ENCODE results near the gene CIAO1.
"Not testable (repeated sequence)": the region's sequence is repeated elsewhere in the genome, so short reads cannot be mapped to it uniquely, and the experiment has no call there.

Gene CIAO1

DNA sequence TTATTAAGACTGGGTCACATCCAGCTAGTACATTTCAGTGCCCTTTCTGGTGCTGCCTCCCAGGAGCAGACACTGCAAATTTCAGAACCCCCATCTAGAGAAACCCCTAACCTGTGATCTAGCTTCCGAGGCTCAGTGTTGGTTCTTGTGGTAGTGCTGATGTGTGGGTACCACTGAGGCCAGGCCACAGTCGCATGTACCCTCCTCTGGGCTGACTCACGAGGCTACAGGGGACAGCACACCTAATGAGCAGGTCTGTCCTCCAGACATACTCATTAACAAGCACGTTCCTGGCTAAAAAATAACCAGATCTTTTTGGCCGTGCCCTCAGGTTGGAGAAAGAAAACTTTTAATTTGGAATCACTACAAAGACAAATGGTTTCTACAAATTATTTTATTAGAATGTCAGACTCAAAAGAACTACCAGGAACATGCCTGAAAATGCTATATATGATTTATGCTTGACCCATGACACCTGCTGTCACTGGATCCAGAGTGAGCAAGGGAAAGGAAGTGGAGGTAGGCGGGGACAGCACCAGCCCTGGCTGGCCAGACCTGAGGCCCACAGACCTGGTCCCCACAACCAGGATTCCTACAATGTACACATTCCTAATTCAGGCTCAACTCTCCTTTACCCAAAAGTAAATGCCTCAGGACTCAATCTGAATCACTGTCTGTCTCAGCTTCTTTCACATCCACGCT is 8.5 kb downstream of the CIAO1 start:
- DNase-seq (ENCODE audit: extremely low read depth in 1 of 2, low read depth in 1 of 2), result no peak

DNA sequence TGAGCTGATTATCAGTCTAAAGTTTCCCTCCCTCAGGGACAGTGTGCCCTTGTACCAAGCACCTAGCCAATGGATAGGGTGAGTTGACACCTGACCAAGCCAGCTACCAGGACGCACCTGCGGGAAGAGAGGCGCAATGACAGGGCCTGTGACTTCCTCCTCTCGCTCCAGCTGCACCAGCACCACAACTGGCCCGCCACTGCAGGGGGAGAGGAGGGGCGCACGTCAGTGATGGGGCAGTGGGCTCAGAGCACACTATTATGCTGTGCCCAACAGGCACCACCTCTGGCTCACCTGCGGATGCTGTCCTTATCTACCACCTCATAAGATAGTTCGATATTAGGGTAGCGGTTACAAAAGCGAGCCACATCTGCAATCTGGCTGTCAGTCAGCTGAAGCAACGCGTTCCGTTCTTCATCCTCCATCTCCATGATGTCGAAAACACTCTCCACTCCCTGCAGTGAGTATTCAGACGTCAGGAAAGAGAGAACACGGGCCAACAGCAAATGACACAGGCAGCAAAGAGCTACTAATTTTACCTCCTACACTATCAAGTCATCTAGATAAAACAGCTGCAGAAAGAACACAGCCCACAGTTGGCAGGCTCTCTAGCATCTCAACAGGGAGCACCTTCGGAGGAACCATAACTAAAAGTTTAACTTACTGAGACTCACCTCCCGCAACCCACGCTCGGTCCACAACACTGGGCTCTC is 10.9 kb downstream of the CIAO1 start:
- DNase-seq (ENCODE audit: extremely low read depth in 1 of 2, low read depth in 1 of 2), result no peak

DNA sequence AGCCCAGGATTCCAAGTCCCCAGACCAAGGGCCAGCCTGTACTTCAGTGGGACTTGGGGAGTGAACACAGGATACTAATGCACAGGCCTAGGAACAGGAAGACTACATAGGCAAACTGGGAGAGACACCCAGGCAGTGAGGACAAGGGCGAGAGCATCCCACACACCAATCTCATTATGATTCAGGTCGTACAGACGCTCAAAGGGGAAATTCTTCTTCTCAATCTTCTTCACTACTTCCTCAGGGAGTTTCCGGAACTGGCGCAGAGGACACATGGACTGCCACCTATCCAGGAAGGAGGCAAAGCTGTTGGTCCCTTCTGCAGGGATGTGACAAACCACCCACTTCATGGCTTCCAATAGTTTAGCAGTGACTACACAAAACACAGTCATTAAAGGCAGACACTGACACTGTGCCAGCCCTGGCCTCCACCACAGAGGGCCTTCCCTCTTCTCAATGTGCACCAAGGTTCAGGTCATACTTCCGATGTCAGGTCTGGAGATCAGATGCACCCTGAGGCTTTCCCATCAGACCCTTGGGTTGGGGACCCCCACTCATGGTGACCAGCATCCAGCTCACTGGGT is 21.3 kb downstream of the CIAO1 start:
- no peak for DNase-seq (ENCODE audit: extremely low read depth in 1 of 2, low read depth in 1 of 2)

DNA sequence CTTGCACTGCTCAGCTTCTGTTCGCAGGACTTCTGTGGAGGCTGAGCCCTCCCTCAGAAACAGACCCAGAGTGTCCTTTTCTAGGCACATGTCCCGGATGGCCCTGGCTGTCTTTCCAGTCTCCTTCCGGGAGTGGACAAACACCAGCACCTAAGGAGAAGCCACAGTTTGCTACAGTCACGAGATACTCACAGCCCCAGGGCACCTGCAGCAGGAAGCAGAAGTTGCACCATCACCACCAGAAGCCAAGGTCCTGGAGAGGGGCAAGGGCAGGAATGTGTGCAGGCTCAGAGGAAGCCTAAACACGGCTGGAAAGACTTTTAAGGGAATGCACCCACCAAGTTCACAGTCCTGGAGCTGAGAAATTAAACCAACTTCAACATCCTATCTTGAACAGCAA is 25.7 kb downstream of the CIAO1 start:
- DNase-seq (ENCODE audit: extremely low read depth in 1 of 2, low read depth in 1 of 2), result no peak

DNA sequence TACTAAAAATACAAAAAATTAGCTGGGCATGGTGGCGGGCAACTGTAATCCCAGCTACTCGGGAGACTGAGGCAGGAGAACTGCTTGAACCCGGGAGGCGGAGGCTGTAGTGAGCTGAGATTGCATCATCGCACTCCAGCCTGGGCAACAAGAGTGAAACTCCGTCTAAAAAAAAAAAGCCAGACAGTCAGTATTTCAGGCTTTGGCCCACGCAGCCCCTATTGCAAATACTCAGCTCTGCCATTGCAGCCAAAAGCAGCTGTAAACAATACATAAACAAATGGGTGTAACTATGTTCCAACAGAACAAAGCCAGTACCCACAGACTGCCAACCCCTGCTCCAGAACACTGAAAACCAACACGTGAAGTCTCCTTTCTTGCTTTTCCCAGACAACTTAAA is 28.2 kb downstream of the CIAO1 start:
- not testable (repeated sequence) for DNase-seq (ENCODE audit: extremely low read depth in 1 of 2, low read depth in 1 of 2)

DNA sequence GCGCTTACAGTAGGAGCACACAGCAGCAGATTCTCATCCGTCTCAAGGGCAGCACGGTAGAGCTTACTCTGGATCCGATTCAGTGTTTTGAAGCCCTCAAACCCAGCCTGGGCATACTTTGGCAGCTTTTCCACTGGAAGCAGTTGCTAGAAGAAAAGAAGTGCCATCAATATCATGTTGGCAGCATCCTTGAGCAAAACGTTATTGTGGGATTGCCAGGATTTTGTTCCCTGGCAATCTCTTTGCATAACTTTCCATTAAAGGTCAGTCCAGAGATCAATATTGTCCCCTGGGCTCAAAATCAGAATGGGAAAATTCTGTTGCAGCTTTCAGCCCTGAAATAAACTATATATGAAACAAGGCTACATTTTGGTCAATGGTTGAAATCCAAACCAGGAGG is 30.9 kb downstream of the CIAO1 start:
- DNase-seq (ENCODE audit: extremely low read depth in 1 of 2, low read depth in 1 of 2), result no peak

DNA sequence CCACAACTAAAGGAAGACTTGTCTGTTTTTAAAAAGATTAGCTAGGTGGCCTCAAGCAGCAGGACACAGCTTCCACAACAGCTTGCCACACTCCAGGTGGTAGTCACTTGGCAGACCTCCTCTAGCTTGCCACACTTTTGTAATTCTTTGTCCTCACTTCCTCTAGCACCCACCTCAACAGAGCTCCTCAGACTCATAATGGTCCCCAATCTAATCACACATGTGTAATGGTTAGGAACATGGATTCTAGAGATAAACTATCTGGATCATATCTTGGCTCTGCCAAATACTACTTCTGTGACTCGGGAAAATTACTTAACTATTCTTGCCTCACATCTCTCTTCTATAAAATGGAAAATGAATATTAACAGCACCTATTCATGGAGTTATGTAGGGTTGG is 35.8 kb downstream of the CIAO1 start:
- DNase-seq (ENCODE audit: extremely low read depth in 1 of 2, low read depth in 1 of 2), result no peak

DNA sequence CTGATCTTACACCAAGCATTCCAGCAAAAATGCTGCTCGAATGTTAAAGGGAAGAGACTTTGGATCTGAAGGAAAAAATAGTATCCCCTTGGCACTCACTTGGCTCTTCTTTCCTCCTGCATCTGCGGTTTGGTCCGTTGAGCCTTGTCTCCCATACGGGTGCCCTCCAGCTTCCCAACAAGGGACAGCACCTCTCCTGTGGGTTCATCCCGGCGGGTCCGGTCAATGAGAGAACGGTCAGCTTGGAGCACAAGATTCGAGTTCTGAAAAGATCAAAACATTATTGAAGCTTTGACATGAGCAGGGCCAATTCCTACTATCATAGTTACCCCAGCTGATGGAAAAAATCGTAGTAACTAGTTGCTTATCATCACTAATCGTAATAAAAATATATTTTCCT is 38.6 kb downstream of the CIAO1 start:
- DNase-seq (ENCODE audit: extremely low read depth in 1 of 2, low read depth in 1 of 2), result no peak

DNA sequence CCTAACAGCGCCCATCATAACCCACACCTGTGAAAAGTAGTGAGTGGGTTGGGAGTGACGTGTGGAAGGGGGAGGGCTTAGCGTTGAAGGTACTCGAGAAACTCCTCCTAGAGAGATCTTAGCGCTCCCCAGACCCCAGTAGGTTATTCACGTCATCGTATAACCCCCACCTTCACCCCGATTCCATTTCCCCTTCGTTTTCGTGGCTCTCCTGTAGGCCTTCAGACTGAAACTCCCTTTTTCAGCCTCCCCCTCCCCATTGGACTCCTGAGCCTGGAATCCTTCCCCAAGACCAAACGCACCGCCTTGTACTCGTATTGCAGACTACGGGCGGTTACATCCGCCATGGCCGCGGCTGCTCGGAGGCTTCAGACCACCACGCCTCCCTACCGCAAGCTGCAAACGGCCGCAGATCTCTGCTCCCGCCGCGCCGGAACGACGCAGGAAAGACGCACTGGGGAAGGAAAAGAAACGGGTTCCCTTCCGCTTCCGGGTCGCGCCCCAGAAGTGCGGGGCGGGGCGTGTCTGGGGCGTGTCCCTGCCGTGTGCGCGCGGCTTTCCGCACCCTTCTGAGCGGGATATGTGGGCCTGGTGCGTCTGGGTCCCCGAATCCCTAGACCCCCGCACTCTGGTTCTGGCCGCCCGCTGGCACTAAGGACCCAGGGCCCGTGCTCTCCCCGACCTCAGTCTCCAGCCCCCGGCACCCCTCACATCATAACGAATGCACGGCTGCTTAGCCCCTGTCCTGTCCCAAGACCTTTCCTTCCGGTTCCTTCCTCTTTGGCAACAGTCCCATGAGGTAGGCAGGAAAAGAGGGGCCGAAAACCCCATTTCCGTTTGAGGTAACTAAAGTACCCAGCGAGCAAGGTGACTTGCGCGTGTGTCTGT is 39.3 kb downstream of the CIAO1 start, which contains the start of gene SNRNP200:
TSS of gene SNRNP200 (minus strand) at position 456 of the 888 bp plus-strand sequence. CDS start at position 347, 109 bp downstream.
- peak; percentile 78 to 84 for DNase-seq (ENCODE audit: extremely low read depth in 1 of 2, low read depth in 1 of 2)

DNA sequence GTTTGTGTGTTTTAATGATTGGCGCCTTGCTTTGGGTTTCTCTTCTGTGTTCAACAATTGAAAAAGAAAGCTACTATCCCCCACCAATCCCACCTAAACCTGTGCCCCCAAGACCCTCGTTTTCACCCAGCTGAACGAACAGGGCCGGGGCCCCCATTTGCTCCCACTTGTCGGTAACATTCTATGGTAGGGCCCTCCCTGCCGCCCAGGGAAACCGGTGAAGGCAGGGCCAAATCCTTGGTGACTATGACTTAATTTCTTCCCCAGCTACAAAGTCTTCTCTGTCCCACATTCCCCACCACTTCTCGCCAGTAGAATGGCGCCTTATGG is 39.9 kb downstream of the CIAO1 start:
- no peak for DNase-seq (ENCODE audit: extremely low read depth in 1 of 2, low read depth in 1 of 2)

DNA sequence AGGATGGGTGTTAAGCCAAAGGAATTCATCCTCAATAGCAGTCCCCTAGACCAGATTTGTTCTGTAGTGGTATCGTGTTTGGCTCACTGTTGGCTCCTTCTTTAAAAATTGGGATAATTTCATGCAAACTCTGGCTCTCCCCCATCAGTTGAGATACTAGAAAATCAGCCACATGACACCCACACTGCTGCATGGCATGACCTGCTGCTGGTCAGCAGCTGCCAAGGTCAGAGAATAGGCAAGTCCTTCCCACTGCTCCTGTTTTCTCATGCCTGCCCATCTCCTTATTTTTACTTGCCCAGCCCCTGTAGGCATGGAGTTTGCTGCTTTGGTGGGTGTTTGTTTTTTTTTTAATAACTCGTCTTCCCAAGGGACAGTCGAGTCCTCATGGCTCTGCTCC is 40.3 kb downstream of the CIAO1 start:
- no peak for DNase-seq (ENCODE audit: extremely low read depth in 1 of 2, low read depth in 1 of 2)

DNA sequence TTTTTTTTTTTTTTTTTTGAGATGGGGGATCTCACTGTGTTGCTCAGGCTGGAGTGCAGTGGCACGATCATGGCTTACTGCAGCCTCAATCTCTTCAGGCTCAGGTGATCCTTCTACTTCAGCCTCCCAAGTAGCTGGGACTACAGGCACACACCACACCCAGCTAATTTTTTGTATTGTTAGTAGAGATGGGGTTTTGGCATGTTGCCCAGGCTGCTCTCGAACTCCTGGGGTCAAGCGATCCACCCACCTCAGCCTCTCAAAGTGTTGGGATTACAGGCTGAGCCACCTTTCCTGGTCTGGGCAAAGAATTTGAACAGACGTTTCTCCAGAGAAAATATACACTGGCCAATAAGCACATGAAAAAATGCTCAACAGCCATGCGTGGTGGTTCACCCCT is 42.2 kb downstream of the CIAO1 start:
- DNase-seq (ENCODE audit: extremely low read depth in 1 of 2, low read depth in 1 of 2), result no peak

DNA sequence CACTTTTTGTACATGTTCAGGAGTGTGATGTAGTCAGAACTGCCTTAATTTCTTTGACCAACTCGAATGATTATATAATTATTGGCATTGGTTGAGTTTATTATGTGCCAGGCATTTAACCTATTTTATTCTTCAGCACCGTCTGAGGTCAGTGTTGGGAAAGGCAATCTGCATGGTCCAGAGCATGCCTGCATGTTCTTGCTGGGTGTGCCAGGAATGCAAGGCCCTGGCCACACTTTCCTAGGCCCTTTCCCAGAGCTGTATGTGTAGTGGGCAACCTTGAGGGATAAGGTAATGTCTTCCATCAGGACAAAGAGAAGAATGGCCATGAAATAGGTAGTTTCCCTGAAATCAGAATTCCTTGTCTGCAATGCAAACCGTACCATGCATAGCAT is 49.0 kb downstream of the CIAO1 start:
- DNase-seq (ENCODE audit: extremely low read depth in 1 of 2, low read depth in 1 of 2), result no peak

DNA sequence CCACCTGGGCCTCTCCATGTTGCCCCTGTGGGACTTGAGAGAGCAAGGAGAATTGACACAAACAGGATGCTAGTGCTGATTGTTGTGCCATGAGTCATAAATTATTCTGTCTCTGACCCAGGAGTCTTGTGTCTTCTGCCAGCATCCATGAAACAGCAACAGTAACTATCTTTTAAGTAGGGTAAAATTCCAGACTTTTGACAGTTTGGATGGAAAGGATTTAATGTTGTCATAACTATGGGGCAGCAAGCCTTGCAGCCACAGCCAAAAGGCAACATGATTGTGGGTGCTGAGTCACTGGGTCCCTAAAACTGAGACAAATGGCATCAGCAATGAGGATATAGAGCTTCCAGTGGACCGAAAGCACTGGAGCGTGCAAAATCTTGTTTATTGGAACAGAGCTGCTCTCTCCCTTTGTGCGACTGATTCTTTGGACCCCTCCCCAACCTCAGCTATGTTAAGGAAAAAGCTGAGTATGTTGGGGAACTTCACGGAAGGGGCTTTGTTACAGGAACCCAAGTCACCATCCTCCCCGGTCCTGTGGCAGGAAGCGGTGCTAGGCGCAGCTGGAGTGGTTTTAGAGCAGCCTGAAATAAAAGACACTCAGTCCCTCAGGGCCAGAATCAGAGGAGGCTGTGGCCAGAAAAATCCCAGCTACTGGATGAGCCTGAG is 49.5 kb downstream of the CIAO1 start:
- DNase-seq (ENCODE audit: extremely low read depth in 1 of 2, low read depth in 1 of 2), result no peak

DNA sequence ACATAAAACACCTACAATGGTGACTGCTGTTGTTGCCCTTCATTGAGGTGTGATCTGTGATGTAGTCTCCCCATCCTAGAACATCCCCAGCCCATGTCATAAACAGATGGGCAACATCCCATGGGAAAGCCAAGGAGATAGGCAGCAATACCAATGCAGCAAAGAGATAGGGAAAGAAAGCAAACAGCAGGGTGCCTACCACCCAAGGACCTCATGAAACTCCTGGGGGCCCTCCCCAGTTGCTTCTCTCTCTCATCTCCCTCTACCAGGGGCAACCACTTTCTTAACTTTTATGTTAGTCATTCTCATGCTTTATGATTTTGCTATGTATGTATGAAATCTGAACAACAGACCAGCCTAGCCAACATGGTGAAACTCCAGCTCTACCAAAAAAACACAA is 51.0 kb downstream of the CIAO1 start:
- DNase-seq (ENCODE audit: extremely low read depth in 1 of 2, low read depth in 1 of 2), result no peak

DNA sequence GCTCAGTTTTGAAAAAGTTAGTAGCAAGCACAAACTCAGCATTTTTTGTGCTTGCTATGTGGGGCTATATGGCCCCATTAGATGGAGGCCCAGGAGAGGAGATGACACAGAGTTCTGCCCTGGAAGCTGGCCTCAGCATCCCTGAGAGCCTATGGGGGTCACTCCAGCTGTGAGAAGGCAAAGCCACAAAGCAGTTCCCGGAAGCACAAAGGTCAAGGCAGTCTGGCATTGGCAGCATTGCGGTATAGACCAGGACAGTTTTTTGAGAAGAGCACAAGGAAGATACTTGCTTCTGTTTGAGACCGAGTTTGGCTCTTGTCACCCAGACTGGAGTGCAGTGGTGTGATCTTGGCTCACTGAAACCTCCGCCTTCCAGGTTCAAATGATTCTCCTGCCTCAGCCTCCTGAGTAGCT is 51.6 kb downstream of the CIAO1 start:
- no peak for DNase-seq (ENCODE audit: extremely low read depth in 1 of 2, low read depth in 1 of 2)

DNA sequence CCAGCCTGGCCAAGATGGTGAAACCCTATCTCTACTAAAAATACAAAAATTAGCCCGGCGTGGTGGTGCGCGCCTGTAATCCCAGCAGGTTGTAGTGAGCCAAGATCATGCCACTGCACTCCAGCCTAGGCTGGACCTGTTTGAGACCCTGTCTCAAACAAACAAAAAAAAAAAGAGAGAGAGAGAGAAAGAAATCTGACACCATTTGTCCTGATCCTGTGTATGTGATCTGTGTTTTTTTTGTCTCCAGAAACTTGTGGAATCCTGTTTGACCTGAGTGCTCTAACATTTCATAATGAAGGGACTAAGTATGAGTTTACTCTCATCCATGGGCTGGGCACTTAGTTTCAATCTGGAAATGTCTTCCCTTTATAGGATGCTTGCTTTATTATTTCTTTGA is 52.7 kb downstream of the CIAO1 start:
- no peak for DNase-seq (ENCODE audit: extremely low read depth in 1 of 2, low read depth in 1 of 2)

DNA sequence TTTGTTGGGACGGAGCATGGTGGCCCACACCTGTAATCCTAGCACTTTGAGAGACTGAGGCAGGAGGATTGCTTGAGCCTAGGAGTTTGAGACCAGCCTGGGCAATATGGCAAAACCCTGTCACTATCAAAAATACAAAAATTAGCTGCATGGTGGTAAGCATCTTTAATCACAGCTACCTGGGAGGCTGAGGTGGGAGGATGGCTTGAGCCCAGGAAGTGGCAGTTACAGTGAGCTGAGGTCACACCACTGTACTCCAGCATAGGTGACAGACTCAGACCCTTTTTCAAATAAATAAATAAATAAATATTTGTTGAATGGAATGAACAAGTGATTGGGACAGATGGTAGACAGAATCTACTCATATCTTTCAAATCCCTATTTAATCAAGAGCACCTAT is 53.4 kb downstream of the CIAO1 start:
- no peak for DNase-seq (ENCODE audit: extremely low read depth in 1 of 2, low read depth in 1 of 2)

DNA sequence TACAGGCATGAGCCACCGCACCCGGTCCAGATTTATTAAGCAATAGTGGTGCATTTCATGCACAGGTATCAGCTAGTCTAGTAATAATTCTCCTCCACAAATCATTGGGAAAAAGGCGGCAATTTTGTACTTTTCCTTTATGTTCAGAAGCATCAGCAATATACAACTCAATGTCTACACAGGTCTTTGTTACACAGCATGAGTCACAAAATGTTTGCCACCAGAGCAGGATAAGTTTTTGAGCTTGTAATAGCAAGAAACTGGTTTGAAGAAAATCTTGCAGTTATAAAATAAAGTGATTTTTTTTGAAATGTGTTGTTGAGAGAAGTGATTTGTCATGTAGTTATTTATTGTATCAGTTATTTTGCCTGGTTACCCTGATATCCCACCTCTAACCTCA is 54.3 kb downstream of the CIAO1 start:
- no peak for DNase-seq (ENCODE audit: extremely low read depth in 1 of 2, low read depth in 1 of 2)

DNA sequence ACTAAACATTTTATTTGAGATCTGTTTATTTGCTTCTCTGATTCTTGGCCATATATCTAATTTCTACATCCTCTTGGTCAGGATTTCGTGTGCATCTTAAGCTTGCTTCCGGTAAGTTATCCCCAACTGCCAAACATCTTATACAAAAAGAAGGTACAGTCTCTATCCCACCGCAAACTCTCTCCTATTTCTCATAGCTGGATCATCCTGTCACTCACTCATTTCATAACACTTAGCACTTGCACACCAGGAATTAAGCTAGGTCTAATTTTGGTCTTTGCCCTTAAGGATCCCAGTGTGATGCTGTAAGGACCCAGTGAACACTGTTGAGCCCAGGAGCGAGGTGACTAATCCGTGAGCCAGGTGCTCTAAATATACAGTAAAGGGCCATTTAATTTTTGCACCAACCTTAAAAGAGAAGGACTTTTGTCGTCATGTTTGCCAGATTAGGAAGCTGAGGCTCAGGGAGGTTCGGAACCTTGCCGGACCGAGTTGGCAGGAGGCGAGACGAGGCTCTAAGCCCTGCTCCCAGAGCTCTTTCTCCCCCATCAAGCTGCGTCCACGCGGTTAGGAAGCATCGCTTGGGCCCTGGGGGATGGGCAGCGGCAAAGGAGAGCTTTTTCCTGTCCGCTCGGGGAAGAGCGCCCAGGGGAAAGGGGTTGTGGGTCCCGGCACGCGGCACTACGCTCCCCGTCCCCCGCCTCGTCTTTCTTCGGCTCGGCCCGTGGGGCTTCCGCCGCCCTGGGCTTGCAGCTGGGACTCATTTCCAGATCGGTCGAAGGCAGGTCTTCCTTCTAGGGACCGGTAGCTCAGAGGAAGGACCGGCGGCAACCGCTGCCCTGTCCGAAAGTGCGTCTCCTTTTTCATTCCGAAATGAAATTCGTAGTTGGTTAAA is 55.0 kb downstream of the CIAO1 start:
- DNase-seq (ENCODE audit: extremely low read depth in 1 of 2, low read depth in 1 of 2), result no peak
